D721Med (cell line): Measurements from ENCODE around the gene ATOH7.
"Not testable (repeated sequence)": the region's sequence is repeated elsewhere in the genome, so short reads cannot be mapped to it uniquely, and the experiment has no call there.

Source experiments
- DNase-seq: peaks from one replicate; pipeline ENCODE4 v3.0.0; 2011; ENCODE audit warnings: low spot score; ENCODE audit not compliant: insufficient read length
- FAIRE-seq: peaks from 2 replicates; lab custom pipeline; 2011; peaks lifted over from hg19 to GRCh38; lab: Jason Lieb, UNC
- CTCF ChIP-seq: IDR thresholded peaks from 2 replicates; pipeline ENCODE4 v1.5.1; 2012; ENCODE audit warnings: mild to moderate bottlenecking, control low read depth; ENCODE audit not compliant: insufficient read depth; ENCODE audit errors: missing control alignments

The ATOH7 gene

GRCh38 chr10:68231817-68232251 lies at the start of gene ATOH7:
Gene ATOH7 (minus strand): TSS chr10:68232113. CDS start chr10:68231677, 436 bp downstream.
- no peak for TF ChIP-seq CTCF
- DNase-seq (no peak), FAIRE-seq (no peak)

DNA sequence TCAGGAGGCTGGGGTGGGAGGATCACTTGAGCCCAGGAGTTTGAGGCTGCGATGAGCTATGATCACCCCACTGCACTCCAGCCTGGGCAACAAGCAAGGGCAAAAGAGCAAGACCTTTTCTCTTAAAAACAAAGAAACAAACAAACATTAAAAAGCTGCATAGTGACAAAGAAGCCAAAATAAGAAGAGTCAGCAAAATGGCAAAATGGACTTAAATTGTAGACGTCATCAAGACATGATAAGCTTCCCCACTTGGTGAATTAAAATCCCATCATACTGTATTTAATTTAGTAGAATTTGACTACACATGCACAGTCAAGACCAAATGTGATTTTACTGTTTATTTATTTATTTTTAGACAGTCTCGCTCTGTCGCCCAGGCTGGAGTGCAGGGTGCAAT lies 48.8 kb upstream of the ATOH7 start:
- FAIRE-seq (no peak), DNase-seq (no peak)
- TF ChIP-seq CTCF, result no peak

DNA sequence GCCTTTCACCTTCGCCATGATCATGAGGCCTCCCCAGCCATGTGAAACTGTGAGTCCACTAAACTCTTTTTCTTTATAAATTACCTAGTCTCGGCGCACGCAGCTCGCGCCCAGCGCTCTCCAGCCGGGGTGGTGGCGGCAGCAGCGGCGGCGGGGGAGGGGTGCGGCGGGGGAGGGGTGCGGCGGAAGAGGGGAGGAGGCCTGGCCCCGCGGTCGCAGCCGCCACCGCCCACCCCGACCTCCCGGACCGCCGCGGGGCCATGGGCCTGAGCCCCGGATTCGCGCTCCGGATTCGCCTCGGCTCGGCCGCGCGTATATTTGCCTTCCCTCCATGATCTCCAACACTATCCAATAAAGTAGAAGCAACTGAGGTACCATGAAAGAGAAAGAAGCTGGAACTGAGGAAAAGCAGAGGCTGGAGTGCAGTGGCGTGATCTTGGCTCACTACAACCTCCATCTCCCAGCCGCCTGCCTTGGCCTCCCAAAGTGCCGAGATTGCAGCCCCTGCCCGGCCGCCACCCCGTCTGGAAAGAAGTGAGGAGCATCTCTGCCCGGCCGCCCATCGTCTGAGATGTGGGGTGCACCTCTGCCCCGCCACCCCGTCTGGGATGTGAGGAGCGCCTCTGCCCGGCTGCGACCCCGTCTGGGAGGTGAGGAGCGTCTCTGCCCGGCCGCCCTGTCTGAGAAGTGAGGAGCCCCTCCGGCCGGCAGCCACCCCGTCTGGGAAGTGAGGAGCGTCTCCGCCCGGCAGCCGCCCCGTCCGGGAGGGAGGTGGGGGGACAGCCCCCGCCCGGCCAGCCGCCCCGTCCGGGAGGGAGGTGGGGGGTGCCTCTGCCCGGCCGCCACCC lies 47.2 kb upstream of the ATOH7 start:
- not testable (repeated sequence) for FAIRE-seq, DNase-seq

DNA sequence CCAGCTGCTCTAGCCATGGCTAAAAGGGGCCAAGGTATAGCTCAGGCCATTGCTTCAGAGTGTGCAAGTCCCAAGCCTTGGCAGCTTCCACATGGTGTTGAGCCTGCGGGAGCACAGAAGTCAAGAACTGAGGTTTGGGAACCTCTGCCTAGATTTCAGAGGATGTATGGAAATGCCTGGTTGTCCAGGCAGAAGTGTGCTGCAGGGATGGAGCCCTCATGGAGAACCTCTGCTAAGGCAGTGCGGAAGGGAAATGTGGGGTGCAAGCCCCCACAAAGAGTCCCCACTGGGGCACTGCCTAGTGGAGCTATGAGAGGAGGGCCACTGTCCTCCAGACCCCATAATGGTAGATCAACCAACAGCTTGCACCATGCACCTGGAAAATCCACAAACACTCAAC lies 45.9 kb upstream of the ATOH7 start:
- FAIRE-seq, DNase-seq: not testable (repeated sequence)

DNA sequence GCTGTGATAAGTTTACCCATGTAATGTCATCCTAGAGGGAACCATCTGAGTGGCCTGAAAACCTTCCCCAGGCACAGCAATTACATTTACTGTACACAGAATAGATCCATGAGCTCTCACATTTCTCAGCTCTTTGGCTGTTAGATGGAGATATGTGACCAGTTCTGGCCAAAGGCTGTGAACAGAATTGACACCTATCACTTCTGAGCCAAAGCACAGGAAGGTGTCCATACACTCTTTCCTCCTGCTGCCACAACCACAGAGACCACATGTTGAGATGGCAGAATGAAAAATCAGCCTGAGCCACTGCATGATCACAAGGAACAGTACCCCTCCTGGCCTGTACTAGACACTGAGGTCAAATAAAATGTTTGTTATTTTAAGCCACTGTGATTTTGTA lies 44.3 kb upstream of the ATOH7 start:
- TF ChIP-seq CTCF, result no peak
- no peak for FAIRE-seq
- no peak for DNase-seq

GRCh38 chr10:68275600-68276126 lies 43.8 kb upstream of the ATOH7 start:
- DNase-seq (no peak), FAIRE-seq (no peak)
- no peak for TF ChIP-seq CTCF

DNA sequence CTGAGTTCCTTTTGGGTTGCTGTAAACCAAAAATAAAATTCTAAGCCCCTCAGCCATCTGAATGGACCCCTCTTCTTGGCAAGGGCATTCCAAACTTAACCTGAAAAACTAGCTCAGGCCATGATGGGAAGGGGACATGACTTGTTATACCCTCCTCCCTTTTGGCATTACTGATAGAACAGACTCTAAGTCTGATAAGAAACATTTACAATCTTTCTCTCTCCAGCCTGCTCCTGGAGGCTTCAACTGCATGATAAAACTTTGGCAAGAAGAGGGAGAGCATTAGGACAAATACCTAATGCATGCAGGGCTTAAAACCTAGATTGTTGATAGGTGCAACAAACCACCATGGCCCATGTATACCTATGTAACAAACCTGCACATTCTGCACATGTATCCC lies 40.9 kb upstream of the ATOH7 start:
- no peak for DNase-seq
- FAIRE-seq, result no peak
- no peak for TF ChIP-seq CTCF

DNA sequence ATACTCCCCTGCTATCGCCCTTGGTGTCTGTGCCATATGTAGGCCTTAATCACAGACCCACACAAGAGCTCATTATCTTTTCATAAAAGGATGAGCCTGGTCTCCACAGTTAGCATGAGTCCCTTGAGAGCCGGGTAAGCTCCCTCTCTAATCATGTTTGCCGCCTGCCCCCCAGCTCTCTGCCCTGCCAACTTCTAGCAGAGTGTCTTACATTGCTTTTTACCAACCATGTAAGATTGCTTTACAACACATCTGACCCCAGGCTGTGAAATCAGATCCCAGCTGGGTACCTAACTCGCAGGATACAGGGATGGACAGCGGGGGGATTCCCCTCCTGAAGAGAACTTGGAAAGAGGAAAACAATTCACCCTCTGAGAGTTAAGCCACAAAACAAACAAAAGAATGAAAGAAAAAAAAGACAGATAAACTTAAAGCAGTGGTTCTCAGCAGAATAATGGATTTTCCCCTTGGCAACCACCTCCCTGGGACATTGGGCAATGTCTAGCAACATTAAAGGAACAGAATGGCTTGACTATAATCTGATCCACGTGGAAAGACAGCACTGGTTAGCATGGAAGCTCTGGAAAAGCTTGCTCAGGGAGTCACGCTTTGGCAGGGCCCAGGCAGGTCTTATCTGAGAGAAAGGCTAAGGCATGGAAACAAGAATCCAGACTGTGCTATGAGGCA lies 39.4 kb upstream of the ATOH7 start:
- DNase-seq, result peak; percentile 41
- peak; percentile 69 for FAIRE-seq
- no peak for TF ChIP-seq CTCF
